ENCODE results near the gene GGN. TPM values are rescaled to one million over a fixed set of nuclear protein-coding genes. Genes with fewer than 3 reads are reported as not detected.
"Not testable (repeated sequence)": the region's sequence is repeated elsewhere in the genome, so short reads cannot be mapped to it uniquely, and the experiment has no call there.

GGN gene
- total and polyA plus RNA-seq, 2 experiments from 2014 or later = 1.8 to 2.0 TPM

- Histone ChIP-seq H3K4me2 (ENCODE audit: unreplicated experiment) (no peak overlapping the region), H3K4me3 (no peak overlapping the region), H3K36me3 (ENCODE audit: low read depth) (no peaks in the 10 kb centered on the region), H2AFZ (no peak overlapping the region), H3K79me2 (ENCODE audit: insufficient read depth) (no peaks in the 10 kb centered on the region), H3K9me3 (ENCODE audit: low read depth) (no peaks in the 10 kb centered on the region), H3K9ac (no peak overlapping the region), H3K9me2 (ENCODE audit: insufficient read depth) (no peaks in the 10 kb centered on the region), H3K27ac (no peak overlapping the region), H4K20me1 (ENCODE audit: insufficient read depth) (no peaks in the 10 kb centered on the region), H3K27me3 (replicated peaks; ENCODE audit: insufficient read depth) (peaks cover 41% of the 10 kb centered on the region), H3K4me1 (ENCODE audit: insufficient read depth) (no peaks in the 10 kb centered on the region), H3F3A (ENCODE audit: insufficient read depth) (no peaks in the 10 kb centered on the region)
- DNase-seq = no peak
- 62 to 68% methylated on average over 7 of the region's 7 CpGs for WGBS, 2 experiments (ENCODE audit: low coverage in 1 of 2, low lambda C conversion rate in 2 of 2, missing lambda C conversion rate in 2 of 2)
- in situ Hi-C loops (cut with MboI) = no loop called here
- no peak for TF ChIP-seq EZH2phosphoT487 (IDR thresholded peaks at IDR 0.05; ENCODE audit: insufficient read depth, low read depth)
- TF ChIP-seq EZH2 (IDR thresholded peaks at IDR 0.05; ENCODE audit: insufficient read depth, poor library complexity, severe bottlenecking) = no peak
Measured at GRCh38 chr19:38430931-38431330, 43.1 kb upstream of the GGN start.

GRCh38 chr19:38429811-38430156 lies 42.0 kb upstream of the GGN start:
- in situ Hi-C loops (cut with MboI) = no loop called here
- Histone ChIP-seq H3K36me3 (ENCODE audit: low read depth) (no peaks in the 10 kb centered on the region), H3K9me3 (ENCODE audit: low read depth) (no peaks in the 10 kb centered on the region), H3F3A (ENCODE audit: insufficient read depth) (no peaks in the 10 kb centered on the region), H3K9ac (no peak overlapping the region), H3K9me2 (ENCODE audit: insufficient read depth) (no peaks in the 10 kb centered on the region), H3K4me2 (ENCODE audit: unreplicated experiment) (no peak overlapping the region), H3K79me2 (ENCODE audit: insufficient read depth) (no peaks in the 10 kb centered on the region), H2AFZ (no peak overlapping the region), H3K27me3 (replicated peaks; ENCODE audit: insufficient read depth) (peaks cover 47% of the 10 kb centered on the region), H3K4me3 (no peak overlapping the region), H4K20me1 (ENCODE audit: insufficient read depth) (no peaks in the 10 kb centered on the region), H3K4me1 (ENCODE audit: insufficient read depth) (no peaks in the 10 kb centered on the region), H3K27ac (no peak overlapping the region)
- WGBS, 2 experiments (ENCODE audit: low coverage in 1 of 2, low lambda C conversion rate in 2 of 2, missing lambda C conversion rate in 2 of 2) = 76 to 88% methylated on average over 2 of the region's 2 CpGs
- DNase-seq = no peak
- TF ChIP-seq EZH2phosphoT487 (IDR thresholded peaks at IDR 0.05; ENCODE audit: insufficient read depth, low read depth) (no peak), EZH2 (IDR thresholded peaks at IDR 0.05; ENCODE audit: insufficient read depth, poor library complexity, severe bottlenecking) (no peak)

GRCh38 chr19:38429055-38429810 lies 41.4 kb upstream of the GGN start:
- Histone ChIP-seq H3K9me2 (ENCODE audit: insufficient read depth) (no peaks in the 10 kb centered on the region), H3K79me2 (ENCODE audit: insufficient read depth) (no peaks in the 10 kb centered on the region), H3F3A (ENCODE audit: insufficient read depth) (no peaks in the 10 kb centered on the region), H3K9me3 (ENCODE audit: low read depth) (no peaks in the 10 kb centered on the region), H4K20me1 (ENCODE audit: insufficient read depth) (no peaks in the 10 kb centered on the region), H3K27me3 (replicated peaks; ENCODE audit: insufficient read depth) (peaks cover 47% of the 10 kb centered on the region), H3K27ac (no peak overlapping the region), H3K9ac (no peak overlapping the region), H3K4me1 (ENCODE audit: insufficient read depth) (no peaks in the 10 kb centered on the region), H3K36me3 (ENCODE audit: low read depth) (no peaks in the 10 kb centered on the region), H3K4me3 (no peak overlapping the region), H3K4me2 (ENCODE audit: unreplicated experiment) (no peak overlapping the region), H2AFZ (no peak overlapping the region)
- in situ Hi-C loops (cut with MboI) = no loop called here
- no peak for TF ChIP-seq EZH2phosphoT487 (IDR thresholded peaks at IDR 0.05; ENCODE audit: insufficient read depth, low read depth)
- DNase-seq = no peak
- WGBS, 2 experiments (ENCODE audit: low coverage in 1 of 2, low lambda C conversion rate in 2 of 2, missing lambda C conversion rate in 2 of 2) = 40 to 49% methylated on average over 14 of the region's 14 CpGs

GRCh38 chr19:38427035-38427677 lies 39.3 kb upstream of the GGN start:
- H3K79me2 ChIP-seq (ENCODE audit: insufficient read depth); in situ Hi-C loops (cut with MboI); DNase-seq; H3K4me3 ChIP-seq; H4K20me1 ChIP-seq (ENCODE audit: insufficient read depth); H3K27ac ChIP-seq; H3F3A ChIP-seq (ENCODE audit: insufficient read depth); H3K4me1 ChIP-seq (ENCODE audit: insufficient read depth); H3K4me2 ChIP-seq (ENCODE audit: unreplicated experiment); H3K9ac ChIP-seq; H2AFZ ChIP-seq; H3K9me2 ChIP-seq (ENCODE audit: insufficient read depth); H3K36me3 ChIP-seq (ENCODE audit: low read depth); H3K9me3 ChIP-seq (ENCODE audit: low read depth): not testable (repeated sequence)
- H3K27me3 ChIP-seq (replicated peaks; ENCODE audit: insufficient read depth) = peaks cover 41% of the 10 kb centered on the region
- WGBS, 2 experiments (ENCODE audit: low coverage in 1 of 2, low lambda C conversion rate in 2 of 2, missing lambda C conversion rate in 2 of 2) = 39 to 59% methylated on average over 12 to 17 of the region's 17 CpGs
